Measurements from ENCODE around the gene KATNIP. TPM values are rescaled to one million over a fixed set of nuclear protein-coding genes. Genes with fewer than 3 reads are reported as not detected.

Gene KATNIP
- total RNA-seq, 2 donors from 2014 or later = 10.6 to 22.7 TPM

- Histone ChIP-seq H3K36me3 (peaks cover 27% of the 10 kb centered on the region), H3K27ac (peak overlapping the region; percentile 72 to 92), H3K4me3 (no peak overlapping the region), H3K4me1 (peaks cover 0 to 36% of the 10 kb centered on the region in 2 donors), H3K27me3 (no peaks in the 10 kb centered on the region), H3K9me3 (no peaks in the 10 kb centered on the region)
- TF ChIP-seq CTCF (IDR thresholded peaks at IDR 0.05) = no peak
- no peak for DNase-seq (ENCODE audit: low spot score)
These were observed 32.3 kb upstream of the KATNIP start for GRCh38 chr16:27517664-27518063.

- no peak for DNase-seq (ENCODE audit: low spot score)
- TF ChIP-seq CTCF (IDR thresholded peaks at IDR 0.05) = no peak
- Histone ChIP-seq H3K36me3 (peaks cover 22% of the 10 kb centered on the region), H3K4me1 (peaks cover 0 to 41% of the 10 kb centered on the region in 2 donors), H3K27me3 (no peaks in the 10 kb centered on the region), H3K4me3 (no peak overlapping the region), H3K27ac (peak overlapping the region in 1 of 2 donors; percentile 92), H3K9me3 (no peaks in the 10 kb centered on the region)
These were observed 31.7 kb upstream of the KATNIP start for GRCh38 chr16:27518226-27518625.

DNA sequence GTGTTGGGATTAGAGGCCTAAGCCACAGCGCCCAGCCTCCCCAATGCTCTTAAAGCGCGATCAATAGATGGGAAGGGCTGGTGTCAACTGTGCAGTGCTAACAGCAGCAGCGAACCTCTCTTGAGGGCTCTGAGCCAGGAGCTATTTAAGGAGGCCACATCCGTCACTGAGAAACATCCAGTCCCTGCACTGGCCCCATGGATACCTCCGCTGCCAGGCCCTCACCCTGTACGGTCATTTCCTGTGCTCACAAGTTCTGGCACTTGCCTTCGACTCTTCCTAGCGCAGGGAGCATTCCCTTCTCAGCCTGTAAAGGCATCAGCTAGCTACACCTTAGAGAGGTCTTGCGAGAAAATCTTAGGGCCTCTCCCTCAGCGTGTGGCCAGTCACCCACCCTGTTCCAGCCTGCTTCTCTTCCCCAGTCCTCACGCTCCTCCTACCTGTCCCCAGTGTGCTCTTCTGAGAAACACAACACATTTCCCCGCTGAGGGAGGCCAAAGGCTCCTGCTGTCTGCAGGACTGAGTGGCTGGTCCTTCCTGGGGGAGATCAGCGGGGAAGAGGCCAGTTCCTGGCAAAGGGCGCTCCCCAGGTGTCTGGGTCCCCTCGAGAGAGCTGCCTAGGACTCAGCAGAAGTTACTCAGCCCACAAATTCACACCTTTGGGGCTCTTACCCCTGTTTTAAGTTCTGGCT, 28.8 kb upstream of the KATNIP start:
- Histone ChIP-seq H3K4me3 (no peak overlapping the region), H3K27me3 (no peaks in the 10 kb centered on the region), H3K36me3 (peaks cover 45% of the 10 kb centered on the region), H3K9me3 (peaks cover 0 to 3% of the 10 kb centered on the region in 2 donors), H3K27ac (peak overlapping the region; percentile 89 to 92), H3K4me1 (peaks cover 0 to 41% of the 10 kb centered on the region in 2 donors)
- peak; percentile 88 for DNase-seq (ENCODE audit: low spot score)
- TF ChIP-seq CTCF (IDR thresholded peaks at IDR 0.05) = no peak

DNA sequence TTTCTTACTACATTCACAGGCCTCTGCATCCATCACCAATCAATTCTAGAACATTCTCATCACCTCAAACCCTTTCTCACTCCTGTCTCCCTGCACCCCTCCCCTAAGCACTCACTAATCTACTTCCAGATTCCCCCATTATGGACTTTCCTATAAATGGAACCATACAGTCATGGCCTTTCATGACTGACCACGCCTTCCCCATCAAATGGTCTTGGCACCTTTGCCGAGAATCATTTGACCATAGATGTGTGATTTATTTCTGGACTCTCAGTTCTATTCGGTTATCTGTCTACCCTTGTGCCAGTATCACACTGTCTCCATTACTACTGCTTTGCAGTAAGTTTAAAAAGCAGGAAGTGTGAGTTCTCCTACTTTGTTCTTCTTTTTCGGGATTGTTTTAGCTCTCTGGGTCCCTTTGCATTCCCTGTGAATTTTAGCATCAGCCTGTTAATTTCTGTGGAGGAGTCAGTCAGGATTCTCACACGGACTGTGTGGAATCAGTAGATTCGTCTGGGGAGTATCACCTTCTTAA, 27.7 kb upstream of the KATNIP start:
- DNase-seq (ENCODE audit: low spot score) = no peak
- no peaks in the 10 kb centered on the region for H3K27me3 ChIP-seq
- TF ChIP-seq CTCF (IDR thresholded peaks at IDR 0.05) = no peak
- no peak overlapping the region for H3K4me3 ChIP-seq
- H3K27ac ChIP-seq = peak overlapping the region; percentile 89 to 92
- H3K36me3 ChIP-seq = peaks cover 53% of the 10 kb centered on the region
- H3K9me3 ChIP-seq = peaks cover 0 to 3% of the 10 kb centered on the region in 2 donors
- H3K4me1 ChIP-seq = peaks cover 0 to 36% of the 10 kb centered on the region in 2 donors

- Histone ChIP-seq H3K4me3 (no peak overlapping the region), H3K27me3 (no peaks in the 10 kb centered on the region), H3K36me3 (peaks cover 71% of the 10 kb centered on the region), H3K27ac (peak overlapping the region; percentile 89 to 92), H3K9me3 (peaks cover 0 to 3% of the 10 kb centered on the region in 2 donors), H3K4me1 (peaks cover 0 to 28% of the 10 kb centered on the region in 2 donors)
- DNase-seq (ENCODE audit: low spot score) = peak; percentile 68
- no peak for TF ChIP-seq CTCF (IDR thresholded peaks at IDR 0.05)
These were observed 23.8 kb upstream of the KATNIP start for GRCh38 chr16:27526180-27526579.
